ENCODE data around the gene STXBP2. TPM values are rescaled to one million over a fixed set of nuclear protein-coding genes. Genes with fewer than 3 reads are reported as not detected.

STXBP2 gene
- total and polyA plus RNA-seq, 9 of the 15 experiments (the other 6 are each of a cell fraction or from before 2014, with no cell fraction given): 2.5 to 163 (median 71.3) TPM

DNA sequence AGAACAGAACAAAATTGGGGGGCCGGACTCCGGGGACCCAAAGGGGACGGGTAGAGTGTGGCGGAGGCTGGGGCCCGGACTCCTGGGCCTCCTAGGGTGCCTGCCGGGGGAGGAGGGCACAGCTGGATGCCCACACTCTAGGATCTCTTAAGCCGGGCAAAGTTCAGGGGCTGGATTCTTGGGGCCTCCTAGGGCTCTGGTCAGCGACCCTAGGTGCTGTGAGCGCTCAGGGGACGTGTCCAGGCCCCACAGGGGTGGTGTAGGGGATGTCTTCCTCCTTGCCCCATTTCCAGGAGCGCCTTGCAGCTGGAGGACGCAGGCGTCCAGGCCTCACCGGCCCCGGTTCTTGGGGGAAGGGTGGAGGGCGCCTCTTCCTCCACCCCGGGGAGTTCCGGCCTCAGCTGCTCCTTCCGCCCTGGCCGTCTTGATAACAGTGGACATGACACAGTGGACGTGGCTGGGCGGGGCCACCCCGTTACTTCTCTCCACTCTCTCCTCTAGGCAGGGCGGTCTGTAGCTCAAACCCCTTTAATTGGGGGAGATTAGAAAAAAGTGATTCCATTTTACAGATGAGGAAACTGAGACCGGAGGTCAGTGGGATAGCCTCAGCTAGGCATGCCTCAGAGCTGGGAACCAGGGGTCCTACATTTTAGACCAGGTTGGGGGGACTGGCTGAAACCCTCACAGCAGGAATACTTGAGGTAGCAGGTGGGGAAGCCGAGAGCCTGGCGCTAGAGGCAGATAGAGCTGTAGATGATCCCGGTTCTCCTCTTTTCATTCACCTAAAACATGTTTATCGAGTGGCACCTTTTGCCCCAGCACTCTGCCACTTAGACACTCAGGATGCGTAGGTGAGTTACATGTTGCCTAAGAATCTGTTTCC, 705 bp downstream of the STXBP2 start (continued):
- TF ChIP-seq, protein P1, sequence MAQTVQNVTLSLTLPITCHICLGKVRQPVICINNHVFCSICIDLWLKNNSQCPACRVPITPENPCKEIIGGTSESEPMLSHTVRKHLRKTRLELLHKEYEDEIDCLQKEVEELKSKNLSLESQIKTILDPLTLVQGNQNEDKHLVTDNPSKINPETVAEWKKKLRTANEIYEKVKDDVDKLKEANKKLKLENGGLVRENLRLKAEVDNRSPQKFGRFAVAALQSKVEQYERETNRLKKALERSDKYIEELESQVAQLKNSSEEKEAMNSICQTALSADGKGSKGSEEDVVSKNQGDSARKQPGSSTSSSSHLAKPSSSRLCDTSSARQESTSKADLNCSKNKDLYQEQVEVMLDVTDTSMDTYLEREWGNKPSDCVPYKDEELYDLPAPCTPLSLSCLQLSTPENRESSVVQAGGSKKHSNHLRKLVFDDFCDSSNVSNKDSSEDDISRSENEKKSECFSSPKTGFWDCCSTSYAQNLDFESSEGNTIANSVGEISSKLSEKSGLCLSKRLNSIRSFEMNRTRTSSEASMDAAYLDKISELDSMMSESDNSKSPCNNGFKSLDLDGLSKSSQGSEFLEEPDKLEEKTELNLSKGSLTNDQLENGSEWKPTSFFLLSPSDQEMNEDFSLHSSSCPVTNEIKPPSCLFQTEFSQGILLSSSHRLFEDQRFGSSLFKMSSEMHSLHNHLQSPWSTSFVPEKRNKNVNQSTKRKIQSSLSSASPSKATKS (CRISPR knock-in tag; IDR thresholded peaks at IDR 0.05): no peak
- TF ChIP-seq, protein P2, sequence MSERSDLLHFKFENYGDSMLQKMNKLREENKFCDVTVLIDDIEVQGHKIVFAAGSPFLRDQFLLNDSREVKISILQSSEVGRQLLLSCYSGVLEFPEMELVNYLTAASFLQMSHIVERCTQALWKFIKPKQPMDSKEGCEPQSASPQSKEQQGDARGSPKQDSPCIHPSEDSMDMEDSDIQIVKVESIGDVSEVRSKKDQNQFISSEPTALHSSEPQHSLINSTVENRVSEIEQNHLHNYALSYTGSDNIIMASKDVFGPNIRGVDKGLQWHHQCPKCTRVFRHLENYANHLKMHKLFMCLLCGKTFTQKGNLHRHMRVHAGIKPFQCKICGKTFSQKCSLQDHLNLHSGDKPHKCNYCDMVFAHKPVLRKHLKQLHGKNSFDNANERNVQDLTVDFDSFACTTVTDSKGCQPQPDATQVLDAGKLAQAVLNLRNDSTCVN (CRISPR knock-in tag; IDR thresholded peaks at IDR 0.05): 0 out of 2 replicates have a peak, but pooled peaks have one; percentile 26
- TF ChIP-seq SMC3 (conservative IDR thresholded peaks at IDR 0.05; ENCODE audit: insufficient read depth, low read depth, low read length) (no peak), STAT5B (CRISPR knock-in tag; IDR thresholded peaks at IDR 0.05) (no peak), YBX1 (IDR thresholded peaks at IDR 0.05) (no peak), SIN3A (IDR thresholded peaks at IDR 0.05; ENCODE audit: borderline replicate concordance in 2 of 2, control insufficient read depth in 1 of 2, low read depth in 2 of 2, low read length in 2 of 2) (no peak; a peak in 2 of 4 replicates), MEF2D (tag; conservative IDR thresholded peaks at IDR 0.05; ENCODE audit: low read depth) (no peak), ZNF217 (CRISPR knock-in tag; IDR thresholded peaks at IDR 0.05) (no peak), HIVEP1 (CRISPR knock-in tag; IDR thresholded peaks at IDR 0.05) (no peak), SIRT6 (IDR thresholded peaks at IDR 0.05; ENCODE audit: low read depth, low read length) (no peak), CBX2 (IDR thresholded peaks at IDR 0.05; ENCODE audit: insufficient read depth, low read length, poor library complexity, severe bottlenecking) (no peak), ZNF57 (CRISPR knock-in tag; IDR thresholded peaks at IDR 0.05) (no peak), ETV5 (CRISPR knock-in tag; IDR thresholded peaks at IDR 0.05; ENCODE audit: low read depth) (peak; percentile 88), NCOA2 (IDR thresholded peaks at IDR 0.05; ENCODE audit: partially characterized antibody in 2 of 2) (no peak), ZNF239 (CRISPR knock-in tag; IDR thresholded peaks at IDR 0.05) (no peak), SMARCB1 (IDR thresholded peaks at IDR 0.05; ENCODE audit: insufficient read length, low read depth) (no peak), ZNF589 (CRISPR knock-in tag; IDR thresholded peaks at IDR 0.05; ENCODE audit: low read depth) (no peak)
- TF ChIP-seq, protein P3, sequence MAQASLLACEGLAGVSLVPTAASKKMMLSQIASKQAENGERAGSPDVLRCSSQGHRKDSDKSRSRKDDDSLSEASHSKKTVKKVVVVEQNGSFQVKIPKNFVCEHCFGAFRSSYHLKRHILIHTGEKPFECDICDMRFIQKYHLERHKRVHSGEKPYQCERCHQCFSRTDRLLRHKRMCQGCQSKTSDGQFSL (CRISPR knock-in tag; IDR thresholded peaks at IDR 0.05): no peak
- TF ChIP-seq, protein P3 (tag; IDR thresholded peaks at IDR 0.05): no peak
- TF ChIP-seq, protein P4, sequence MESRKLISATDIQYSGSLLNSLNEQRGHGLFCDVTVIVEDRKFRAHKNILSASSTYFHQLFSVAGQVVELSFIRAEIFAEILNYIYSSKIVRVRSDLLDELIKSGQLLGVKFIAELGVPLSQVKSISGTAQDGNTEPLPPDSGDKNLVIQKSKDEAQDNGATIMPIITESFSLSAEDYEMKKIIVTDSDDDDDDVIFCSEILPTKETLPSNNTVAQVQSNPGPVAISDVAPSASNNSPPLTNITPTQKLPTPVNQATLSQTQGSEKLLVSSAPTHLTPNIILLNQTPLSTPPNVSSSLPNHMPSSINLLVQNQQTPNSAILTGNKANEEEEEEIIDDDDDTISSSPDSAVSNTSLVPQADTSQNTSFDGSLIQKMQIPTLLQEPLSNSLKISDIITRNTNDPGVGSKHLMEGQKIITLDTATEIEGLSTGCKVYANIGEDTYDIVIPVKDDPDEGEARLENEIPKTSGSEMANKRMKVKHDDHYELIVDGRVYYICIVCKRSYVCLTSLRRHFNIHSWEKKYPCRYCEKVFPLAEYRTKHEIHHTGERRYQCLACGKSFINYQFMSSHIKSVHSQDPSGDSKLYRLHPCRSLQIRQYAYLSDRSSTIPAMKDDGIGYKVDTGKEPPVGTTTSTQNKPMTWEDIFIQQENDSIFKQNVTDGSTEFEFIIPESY (CRISPR knock-in tag; IDR thresholded peaks at IDR 0.05): no peak
